Measurements from ENCODE around the gene NLGN1. TPM values are rescaled to one million over a fixed set of nuclear protein-coding genes. Genes with fewer than 3 reads are reported as not detected.
"Not testable (repeated sequence)": the region's sequence is repeated elsewhere in the genome, so short reads cannot be mapped to it uniquely, and the experiment has no call there.

NLGN1 gene
- total and polyA plus RNA-seq, 2 experiments from 2014 or later, result 14.3 to 20.1 TPM

DNA sequence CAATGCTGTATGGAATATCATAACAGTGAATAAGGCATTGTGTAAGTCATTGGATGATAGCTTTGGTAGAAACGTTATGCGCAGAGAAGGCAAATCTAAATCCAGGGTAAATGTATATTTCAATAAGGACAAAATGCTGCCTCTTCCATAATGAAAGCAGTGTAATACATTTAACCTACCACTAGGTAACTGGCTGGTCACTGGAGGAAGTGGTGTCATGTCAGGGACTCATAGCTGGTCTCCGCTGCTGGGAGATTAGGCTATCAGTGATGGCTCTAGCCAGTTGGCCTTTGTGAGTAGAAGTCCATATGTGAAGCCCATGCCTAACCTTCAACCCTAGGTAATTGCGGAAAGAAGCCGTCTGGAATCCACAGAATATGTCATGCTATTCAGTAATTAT is 140.9 kb downstream of the NLGN1 start:
- H3K4me3 ChIP-seq, result no peak overlapping the region
- H3K27ac ChIP-seq, result no peak overlapping the region
- TF ChIP-seq EZH2phosphoT487 (IDR thresholded peaks at IDR 0.05; ENCODE audit: insufficient read depth, low read depth), result no peak
- TF ChIP-seq EZH2 (IDR thresholded peaks at IDR 0.05; ENCODE audit: insufficient read depth, poor library complexity, severe bottlenecking), result no peak
- H3K9me2 ChIP-seq (ENCODE audit: insufficient read depth), result no peaks in the 10 kb centered on the region
- H4K20me1 ChIP-seq (ENCODE audit: insufficient read depth), result no peaks in the 10 kb centered on the region
- in situ Hi-C loops (cut with MboI), result no loop called here
- no peaks in the 10 kb centered on the region for H3F3A ChIP-seq (ENCODE audit: insufficient read depth)
- no peak overlapping the region for H2AFZ ChIP-seq
- no peak overlapping the region for H3K9ac ChIP-seq
- no peaks in the 10 kb centered on the region for H3K27me3 ChIP-seq (replicated peaks; ENCODE audit: insufficient read depth)
- no peaks in the 10 kb centered on the region for H3K9me3 ChIP-seq (ENCODE audit: low read depth)
- H3K4me2 ChIP-seq (ENCODE audit: unreplicated experiment), result no peak overlapping the region
- H3K79me2 ChIP-seq (ENCODE audit: insufficient read depth), result no peaks in the 10 kb centered on the region
- H3K36me3 ChIP-seq (ENCODE audit: low read depth), result no peaks in the 10 kb centered on the region
- no peak for DNase-seq
- 86 to 89% methylated on average over 5 of the region's 5 CpGs for WGBS, 2 experiments (ENCODE audit: low coverage in 1 of 2, low lambda C conversion rate in 2 of 2, missing lambda C conversion rate in 2 of 2)
- H3K4me1 ChIP-seq (ENCODE audit: insufficient read depth), result no peaks in the 10 kb centered on the region

- H3K36me3 ChIP-seq (ENCODE audit: low read depth); in situ Hi-C loops (cut with MboI); H3K9ac ChIP-seq; H3K4me1 ChIP-seq (ENCODE audit: insufficient read depth); H3K27me3 ChIP-seq (replicated peaks; ENCODE audit: insufficient read depth); H3K9me2 ChIP-seq (ENCODE audit: insufficient read depth); DNase-seq; H3K9me3 ChIP-seq (ENCODE audit: low read depth); H3F3A ChIP-seq (ENCODE audit: insufficient read depth); H2AFZ ChIP-seq; H3K27ac ChIP-seq; H3K79me2 ChIP-seq (ENCODE audit: insufficient read depth); H4K20me1 ChIP-seq (ENCODE audit: insufficient read depth); H3K4me3 ChIP-seq; H3K4me2 ChIP-seq (ENCODE audit: unreplicated experiment): not testable (repeated sequence)
- WGBS, 2 experiments (ENCODE audit: low coverage in 1 of 2, low lambda C conversion rate in 2 of 2, missing lambda C conversion rate in 2 of 2), result 56 to 57% methylated on average over 2 of the region's 2 CpGs
These were observed 148.0 kb downstream of the NLGN1 start for GRCh38 chr3:173545590-173545989.

DNA sequence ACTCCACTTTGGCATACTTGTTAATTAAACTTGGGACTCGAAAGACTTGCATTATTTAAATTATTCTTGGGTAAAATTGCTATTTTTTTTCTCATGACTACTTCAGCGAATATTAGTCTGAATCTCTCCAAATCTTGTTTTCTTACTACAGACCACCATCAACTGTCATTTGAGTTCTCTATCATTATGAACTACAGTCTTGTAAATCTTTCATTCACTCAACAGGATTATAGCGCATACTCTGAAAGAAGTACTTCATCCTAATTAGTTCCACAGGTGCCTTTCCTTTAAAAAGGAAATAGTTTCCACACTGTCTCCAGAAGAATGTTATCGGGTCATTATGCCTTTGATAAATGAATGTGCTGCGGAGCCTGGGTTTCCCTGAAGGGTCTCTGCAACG is 149.5 kb downstream of the NLGN1 start:
- Histone ChIP-seq H3K4me2 (ENCODE audit: unreplicated experiment) (no peak overlapping the region), H3K9me2 (ENCODE audit: insufficient read depth) (no peaks in the 10 kb centered on the region), H3K27me3 (replicated peaks; ENCODE audit: insufficient read depth) (no peaks in the 10 kb centered on the region), H3K79me2 (ENCODE audit: insufficient read depth) (no peaks in the 10 kb centered on the region), H4K20me1 (ENCODE audit: insufficient read depth) (no peaks in the 10 kb centered on the region), H3K4me1 (ENCODE audit: insufficient read depth) (no peaks in the 10 kb centered on the region), H2AFZ (no peak overlapping the region), H3K9ac (no peak overlapping the region), H3F3A (ENCODE audit: insufficient read depth) (no peaks in the 10 kb centered on the region), H3K27ac (no peak overlapping the region), H3K9me3 (ENCODE audit: low read depth) (no peaks in the 10 kb centered on the region), H3K36me3 (ENCODE audit: low read depth) (no peaks in the 10 kb centered on the region), H3K4me3 (no peak overlapping the region)
- WGBS, 2 experiments (ENCODE audit: low coverage in 1 of 2, low lambda C conversion rate in 2 of 2, missing lambda C conversion rate in 2 of 2), result 70 to 79% methylated on average over 6 of the region's 6 CpGs
- in situ Hi-C loops (cut with MboI), result no loop called here
- no peak for DNase-seq
- TF ChIP-seq EZH2phosphoT487 (IDR thresholded peaks at IDR 0.05; ENCODE audit: insufficient read depth, low read depth) (no peak), EZH2 (IDR thresholded peaks at IDR 0.05; ENCODE audit: insufficient read depth, poor library complexity, severe bottlenecking) (no peak)

DNA sequence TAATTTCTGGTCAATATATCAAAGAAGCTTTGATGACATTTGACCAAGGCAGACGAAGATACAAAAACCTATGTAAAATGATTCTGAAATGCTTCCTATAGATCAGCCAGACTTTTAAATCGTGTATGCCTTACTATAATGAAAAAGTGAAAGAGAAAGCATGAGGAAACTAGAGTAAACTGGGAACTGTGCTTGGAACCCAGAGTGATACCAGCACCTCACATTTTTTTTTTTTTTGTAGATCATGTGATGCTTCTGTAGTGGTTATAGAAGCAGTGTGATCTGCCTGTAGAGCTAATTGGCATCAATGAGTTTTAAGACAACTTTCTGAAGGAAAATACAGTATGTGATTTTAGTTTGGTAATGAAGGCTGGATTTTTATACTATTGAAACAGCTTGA is 150.7 kb downstream of the NLGN1 start:
- Histone ChIP-seq H3F3A (ENCODE audit: insufficient read depth) (no peaks in the 10 kb centered on the region), H3K4me1 (ENCODE audit: insufficient read depth) (no peaks in the 10 kb centered on the region), H3K9ac (no peak overlapping the region), H4K20me1 (ENCODE audit: insufficient read depth) (no peaks in the 10 kb centered on the region), H3K4me3 (no peak overlapping the region), H3K36me3 (ENCODE audit: low read depth) (no peaks in the 10 kb centered on the region), H3K27ac (no peak overlapping the region), H3K4me2 (ENCODE audit: unreplicated experiment) (no peak overlapping the region), H3K9me2 (ENCODE audit: insufficient read depth) (no peaks in the 10 kb centered on the region), H3K9me3 (ENCODE audit: low read depth) (no peaks in the 10 kb centered on the region), H3K27me3 (replicated peaks; ENCODE audit: insufficient read depth) (no peaks in the 10 kb centered on the region), H2AFZ (no peak overlapping the region), H3K79me2 (ENCODE audit: insufficient read depth) (no peaks in the 10 kb centered on the region)
- 83 to 89% methylated on average over 2 of the region's 2 CpGs for WGBS, 2 experiments (ENCODE audit: low coverage in 1 of 2, low lambda C conversion rate in 2 of 2, missing lambda C conversion rate in 2 of 2)
- no peak for DNase-seq
- in situ Hi-C loops (cut with MboI), result no loop called here
- TF ChIP-seq EZH2phosphoT487 (IDR thresholded peaks at IDR 0.05; ENCODE audit: insufficient read depth, low read depth), result no peak

- Histone ChIP-seq H3K9me2 (ENCODE audit: insufficient read depth) (no peaks in the 10 kb centered on the region), H3K79me2 (ENCODE audit: insufficient read depth) (no peaks in the 10 kb centered on the region), H3K36me3 (ENCODE audit: low read depth) (no peaks in the 10 kb centered on the region), H3K27me3 (replicated peaks; ENCODE audit: insufficient read depth) (no peaks in the 10 kb centered on the region), H3K9me3 (ENCODE audit: low read depth) (no peaks in the 10 kb centered on the region), H3K4me1 (ENCODE audit: insufficient read depth) (no peaks in the 10 kb centered on the region), H3K4me3 (no peak overlapping the region), H3K9ac (no peak overlapping the region), H3K4me2 (ENCODE audit: unreplicated experiment) (no peak overlapping the region), H3K27ac (no peak overlapping the region), H4K20me1 (ENCODE audit: insufficient read depth) (no peaks in the 10 kb centered on the region), H3F3A (ENCODE audit: insufficient read depth) (no peaks in the 10 kb centered on the region), H2AFZ (peak overlapping the region; percentile 64)
- TF ChIP-seq EZH2 (IDR thresholded peaks at IDR 0.05; ENCODE audit: insufficient read depth, poor library complexity, severe bottlenecking), result no peak
- TF ChIP-seq EZH2phosphoT487 (IDR thresholded peaks at IDR 0.05; ENCODE audit: insufficient read depth, low read depth), result no peak
- 32 to 41% methylated on average over 4 of the region's 4 CpGs for WGBS, 2 experiments (ENCODE audit: low coverage in 1 of 2, low lambda C conversion rate in 2 of 2, missing lambda C conversion rate in 2 of 2)
- in situ Hi-C loops (cut with MboI), result no loop called here
- DNase-seq, result peak; percentile 17
These were observed 155.0 kb downstream of the NLGN1 start for GRCh38 chr3:173552526-173552925.

Data from GM23248 (cell line).